HG03469 (cell line): Measurements from ENCODE around the gene KRT86.
A peak's percentile ranks its signal among the peaks of the same experiment; 100 is the strongest.
"Not testable (repeated sequence)": the region's sequence is repeated elsewhere in the genome, so short reads cannot be mapped to it uniquely, and the experiment has no call there.

ENCODE experiments used
- ATAC-seq: cut with Tn5 transposase; IDR thresholded peaks from one replicate; pipeline ENCODE4 v1.9.1; 2021; ENCODE audit warnings: mild to moderate bottlenecking, moderate library complexity, moderate number of reproducible peaks; ENCODE audit not compliant: unreplicated experiment

Gene KRT86

GRCh38 chr12:52290483-52291134, 16.2 kb downstream of the KRT86 start:
- ATAC-seq, result not testable (repeated sequence)

GRCh38 chr12:52291267-52291935, 17.0 kb downstream of the KRT86 start, which contains the start of gene KRT81:
TSS of gene KRT81 (minus strand) at chr12:52291534. CDS start at chr12:52291465, 69 bp downstream.
- ATAC-seq, result no peak

- ATAC-seq, result no peak
Measured at GRCh38 chr12:52293926-52294325, 19.5 kb downstream of the KRT86 start.

- ATAC-seq, result no peak
Measured at GRCh38 chr12:52294803-52295202, 20.4 kb downstream of the KRT86 start.

- ATAC-seq, result no peak
Measured at GRCh38 chr12:52295663-52296062, 21.2 kb downstream of the KRT86 start.

GRCh38 chr12:52296572-52297215, 22.2 kb downstream of the KRT86 start:
- no peak for ATAC-seq

GRCh38 chr12:52298677-52299190, 24.3 kb downstream of the KRT86 start:
- no peak for ATAC-seq

GRCh38 chr12:52300796-52301691, 26.6 kb downstream of the KRT86 start:
- ATAC-seq, result no peak

- not testable (repeated sequence) for ATAC-seq
Measured at GRCh38 chr12:52301721-52302120, 27.3 kb downstream of the KRT86 start.

GRCh38 chr12:52302242-52302914, 27.9 kb downstream of the KRT86 start:
- not testable (repeated sequence) for ATAC-seq

- ATAC-seq, result peak; percentile 59
Measured at GRCh38 chr12:52304941-52305411, 30.5 kb downstream of the KRT86 start.

GRCh38 chr12:52305921-52306705, 31.7 kb downstream of the KRT86 start:
- no peak for ATAC-seq

- ATAC-seq, result no peak
Measured at GRCh38 chr12:52306731-52307130, 32.3 kb downstream of the KRT86 start.

- no peak for ATAC-seq
Measured at GRCh38 chr12:52307836-52308805, 33.7 kb downstream of the KRT86 start.

GRCh38 chr12:52308806-52309425, 34.5 kb downstream of the KRT86 start:
- no peak for ATAC-seq

GRCh38 chr12:52310622-52311284, 36.3 kb downstream of the KRT86 start:
- ATAC-seq, result no peak

GRCh38 chr12:52311285-52311648, 36.8 kb downstream of the KRT86 start:
- ATAC-seq, result no peak
